ENCODE results near the gene CAMK2B.
A peak's percentile ranks its signal among the peaks of the same experiment; 100 is the strongest.
"Not testable (repeated sequence)": the region's sequence is repeated elsewhere in the genome, so short reads cannot be mapped to it uniquely, and the experiment has no call there.

Gene CAMK2B

GRCh38 chr7:44208085-44208484 is 117.3 kb downstream of the CAMK2B start:
- no peak for TF ChIP-seq ZNF274 (IDR thresholded peaks at IDR 0.05; ENCODE audit: low read depth, low read length)
- no peak overlapping the region for H3K4me3 ChIP-seq (ENCODE audit: low read length)

DNA sequence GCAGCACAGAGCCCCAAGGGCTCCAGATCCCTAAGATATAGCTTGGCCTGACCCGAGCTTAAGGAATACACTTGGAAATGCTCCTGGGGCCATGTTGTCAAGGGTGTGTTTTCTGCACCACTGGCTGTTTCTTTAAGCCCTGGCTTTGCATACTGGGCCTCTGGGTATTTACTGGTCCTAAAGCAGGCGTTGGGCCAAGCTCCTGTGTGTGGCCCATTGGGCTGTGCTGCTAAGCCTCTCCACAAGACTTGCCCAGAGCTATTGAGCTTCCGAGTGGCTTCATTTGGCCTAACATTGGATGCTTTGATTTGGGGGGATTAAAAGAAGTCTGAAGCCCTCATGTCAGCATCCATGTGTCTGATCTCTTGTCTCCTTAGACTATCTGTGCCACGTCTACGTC is 119.4 kb downstream of the CAMK2B start:
- no peak overlapping the region for H3K4me3 ChIP-seq (ENCODE audit: low read length)
- TF ChIP-seq ZNF274 (IDR thresholded peaks at IDR 0.05; ENCODE audit: low read depth, low read length): no peak

GRCh38 chr7:44201813-44202212 is 123.6 kb downstream of the CAMK2B start:
- H3K4me3 ChIP-seq (ENCODE audit: low read length): peak overlapping the region; percentile 93
- TF ChIP-seq ZNF274 (IDR thresholded peaks at IDR 0.05; ENCODE audit: low read depth, low read length): no peak

GRCh38 chr7:44200699-44201461 is 124.5 kb downstream of the CAMK2B start, which contains the start of gene YKT6:
YKT6 (plus strand) TSS chr7:44200978; CDS start chr7:44201136, 158 bp downstream.
- TF ChIP-seq ZNF274 (IDR thresholded peaks at IDR 0.05; ENCODE audit: low read depth, low read length): no peak

GRCh38 chr7:44200163-44200562 is 125.2 kb downstream of the CAMK2B start:
- not testable (repeated sequence) for H3K4me3 ChIP-seq (ENCODE audit: low read length)

More at GRCh38 chr7:44200699-44201461, 124.5 kb downstream of the CAMK2B start, which contains the start of gene YKT6:
- peak within 1 kb of the TSS; percentile 93 for H3K4me3 ChIP-seq (ENCODE audit: low read length)

- H3K4me3 ChIP-seq (ENCODE audit: low read length): no peak overlapping the region
- no peak for TF ChIP-seq ZNF274 (IDR thresholded peaks at IDR 0.05; ENCODE audit: low read depth, low read length)
These were observed 127.9 kb downstream of the CAMK2B start for GRCh38 chr7:44197474-44197873.

GRCh38 chr7:44196450-44196872 is 128.9 kb downstream of the CAMK2B start:
- TF ChIP-seq ZNF274 (IDR thresholded peaks at IDR 0.05; ENCODE audit: low read depth, low read length): no peak
- no peak overlapping the region for H3K4me3 ChIP-seq (ENCODE audit: low read length)

GRCh38 chr7:44195889-44196288 is 129.5 kb downstream of the CAMK2B start:
- H3K4me3 ChIP-seq (ENCODE audit: low read length): no peak overlapping the region
- no peak for TF ChIP-seq ZNF274 (IDR thresholded peaks at IDR 0.05; ENCODE audit: low read depth, low read length)

GRCh38 chr7:44194562-44195145 is 130.7 kb downstream of the CAMK2B start:
- H3K4me3 ChIP-seq (ENCODE audit: low read length): no peak overlapping the region
- TF ChIP-seq ZNF274 (IDR thresholded peaks at IDR 0.05; ENCODE audit: low read depth, low read length): no peak

DNA sequence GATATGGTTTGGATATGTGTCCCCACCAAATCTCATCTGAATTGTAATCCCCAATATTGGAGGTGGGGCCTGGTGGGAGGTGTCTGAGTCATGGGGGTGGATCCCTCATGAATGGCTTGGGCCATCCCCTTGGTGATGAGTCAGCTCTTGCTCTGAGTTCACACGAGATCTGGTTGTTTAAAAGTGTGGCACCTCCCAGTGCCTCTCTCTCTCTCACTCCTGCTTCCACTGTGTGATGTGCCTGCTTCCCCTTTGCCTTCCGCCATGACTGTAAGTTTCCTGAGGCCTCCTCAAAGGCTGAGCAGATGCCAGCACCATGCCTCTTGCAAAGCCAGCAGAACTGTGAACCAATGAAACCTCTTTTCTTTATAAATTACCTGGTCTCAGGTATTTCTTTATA is 131.3 kb downstream of the CAMK2B start:
- TF ChIP-seq ZNF274 (IDR thresholded peaks at IDR 0.05; ENCODE audit: low read depth, low read length): no peak
- no peak overlapping the region for H3K4me3 ChIP-seq (ENCODE audit: low read length)

- H3K4me3 ChIP-seq (ENCODE audit: low read length): no peak overlapping the region
- TF ChIP-seq ZNF274 (IDR thresholded peaks at IDR 0.05; ENCODE audit: low read depth, low read length): no peak
These were observed 132.2 kb downstream of the CAMK2B start for GRCh38 chr7:44193011-44193802.

- H3K4me3 ChIP-seq (ENCODE audit: low read length): no peak overlapping the region
- TF ChIP-seq ZNF274 (IDR thresholded peaks at IDR 0.05; ENCODE audit: low read depth, low read length): no peak
These were observed 134.2 kb downstream of the CAMK2B start for GRCh38 chr7:44191171-44191570.

DNA sequence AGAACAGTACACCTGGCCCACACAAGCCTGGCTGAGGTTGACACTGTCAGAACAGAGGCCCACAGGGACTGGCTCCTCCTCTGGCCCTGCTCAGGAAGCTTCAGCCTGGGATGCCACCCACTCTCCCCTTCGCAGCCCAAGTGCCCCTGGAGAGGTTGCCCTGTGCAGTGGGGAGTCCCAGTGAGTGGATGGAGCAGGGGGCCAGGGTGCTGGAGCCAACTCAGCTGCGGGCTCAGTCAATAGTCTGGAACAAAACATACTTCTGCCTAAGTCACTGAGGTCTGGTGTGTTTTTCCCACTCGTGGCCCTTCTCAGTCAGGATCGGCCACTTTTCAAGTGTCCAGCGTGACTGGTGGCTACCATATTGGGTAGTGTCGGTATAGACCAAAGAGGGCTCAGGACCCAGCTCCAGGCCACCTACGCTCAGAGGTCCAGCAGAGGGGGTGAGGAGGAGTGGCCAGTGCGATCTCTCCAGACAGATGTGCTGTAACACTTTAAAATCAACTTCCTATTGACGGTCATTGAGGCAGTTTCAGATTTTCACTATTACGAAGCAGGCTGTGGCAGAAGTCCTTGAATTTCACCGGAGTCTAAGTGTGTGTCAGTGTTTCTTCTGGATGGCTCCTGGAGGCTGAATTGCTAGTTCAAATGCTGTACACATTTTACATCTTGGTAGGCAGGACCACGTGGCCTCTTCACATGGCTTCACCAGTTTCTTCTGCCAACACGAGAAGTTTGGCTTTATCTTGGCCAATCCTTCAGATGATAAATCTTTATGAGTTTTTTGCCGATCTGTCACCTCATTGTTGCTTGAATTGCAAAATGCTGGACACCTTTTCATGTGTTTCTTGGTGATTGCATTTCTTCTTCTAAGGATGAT is 135.2 kb downstream of the CAMK2B start:
- TF ChIP-seq ZNF274 (IDR thresholded peaks at IDR 0.05; ENCODE audit: low read depth, low read length): no peak

More for the DNA sequence above, 135.2 kb downstream of the CAMK2B start:
- no peak overlapping the region for H3K4me3 ChIP-seq (ENCODE audit: low read length)

Measured in GM08714 (cell line).